Mammary epithelial cell (primary cell): Measurements from ENCODE around the gene TNFSF18.

Source experiments
- CTCF ChIP-seq, 2 donors: IDR thresholded peaks in 1 of 2; conservative IDR thresholded peaks in 1 of 2; 2 replicates each; pipeline ENCODE4 v1.5.1; 2011 to 2012; ENCODE audit warnings: inconsistent platforms in 2 of 2, low read length in 2 of 2, mild to moderate bottlenecking in 2 of 2, control low read depth in 1 of 2, low read depth in 1 of 2; ENCODE audit not compliant: insufficient read depth in 1 of 2; ENCODE audit errors: extremely low read depth in 1 of 2
- EZH2 ChIP-seq: IDR thresholded peaks from 2 replicates; pipeline ENCODE4 v1.6.1; 2012; ENCODE audit warnings: low read length, inconsistent platforms, borderline replicate concordance

- TF ChIP-seq CTCF (conservative IDR thresholded peaks at IDR 0.05 in 1 of 2, IDR thresholded peaks at IDR 0.05 in 1 of 2; ENCODE audit: extremely low read depth in 1 of 2, insufficient read depth in 1 of 2, low read depth in 1 of 2, low read length in 2 of 2), result no peak
- no peak for TF ChIP-seq EZH2
Measured at GRCh38 chr1:172999349-172999748, 51.4 kb downstream of the TNFSF18 start.
